Measurements from ENCODE around the gene SOWAHD.

GRCh38 chrX:119757646-119757978 is 776 bp upstream of the SOWAHD start:
- TF ChIP-seq CTCF (IDR thresholded peaks at IDR 0.05) (no peak), POLR2A (IDR thresholded peaks at IDR 0.05) (no peak)

Data from body of pancreas (tissue), 4 donors.